Uterus (tissue), 2 donors: ENCODE measurements around the gene ELOVL5.

Source experiments
- CTCF ChIP-seq, 4 experiments: fragments of 200-600 bp in 2 of 4; fragments of 450-650 bp in 2 of 4; sonication (generic) in 2 of 4; IDR thresholded peaks; one replicate each; pipeline ENCODE4 v1.5.1; 2016 to 2019; ENCODE audit warnings: antibody characterized with exemption in 4 of 4, mild to moderate bottlenecking in 2 of 4, moderate library complexity in 1 of 4
- POLR2A ChIP-seq, 2 donors: fragments of 450-650 bp; IDR thresholded peaks; one replicate each; pipeline ENCODE4 v1.6.1; 2016; ENCODE audit warnings: antibody characterized with exemption in 2 of 2, mild to moderate bottlenecking in 1 of 2, moderate library complexity in 1 of 2

- TF ChIP-seq CTCF (IDR thresholded peaks at IDR 0.05) = no peak
- TF ChIP-seq POLR2A (IDR thresholded peaks at IDR 0.05) = no peak
These were observed 66.0 kb downstream of the ELOVL5 start for GRCh38 chr6:53282741-53283140.
